K562 (cell line): Measurements from ENCODE around the gene CPTP. TPM values are rescaled to one million over a fixed set of nuclear protein-coding genes. Genes with fewer than 3 reads are reported as not detected.

ENCODE experiments used
- ARID3B ChIP-seq: fragments of 250-450 bp; sonication (Bioruptor Pico); IDR thresholded peaks from 2 replicates; pipeline ENCODE4 v1.4.0; 2020; ENCODE audit warnings: borderline replicate concordance
- ATF3 ChIP-seq, 2 experiments: fragments of 450-650 bp in 1 of 2; sonication (generic) in 1 of 2; formaldehyde crosslinking in 1 of 2; IDR thresholded peaks in 1 of 2; conservative IDR thresholded peaks in 1 of 2; 2 replicates each; pipeline versions ENCODE4 v1.6.1 to v1.8.1; 2016 to 2023; ENCODE audit warnings: mild to moderate bottlenecking in 2 of 2, moderate library complexity in 2 of 2, inconsistent platforms in 1 of 2, missing genetic modification reagents in 1 of 2
- BACH1 ChIP-seq: fragments of 200-800 bp; sonication (Bioruptor generic); IDR thresholded peaks from 2 replicates; pipeline ENCODE4 v1.6.1; 2016; ENCODE audit warnings: missing genetic modification characterization, missing compliant biosample characterization
- HEY1 ChIP-seq: fragments of 250-450 bp; sonication (Bioruptor Pico); IDR thresholded peaks from 2 replicates; pipeline ENCODE4 v1.5.0; 2020; ENCODE audit warnings: mild to moderate bottlenecking, moderate library complexity, borderline replicate concordance
- KDM2B ChIP-seq: fragments of 250-450 bp; sonication (Bioruptor Pico); IDR thresholded peaks from 2 replicates; pipeline ENCODE4 v1.8.0; 2021; ENCODE audit warnings: mild to moderate bottlenecking, moderate library complexity
- KLF13 ChIP-seq: fragments of 450-650 bp; IDR thresholded peaks from 2 replicates; pipeline ENCODE4 v1.6.1; 2016; ENCODE audit warnings: missing genetic modification characterization, low read depth, mild to moderate bottlenecking, missing compliant biosample characterization, moderate library complexity, borderline replicate concordance
- MBD2 ChIP-seq: sonication (generic); IDR thresholded peaks from 2 replicates; pipeline ENCODE4 v1.6.1; 2016; ENCODE audit warnings: low read depth, borderline replicate concordance
- MIER1 ChIP-seq: fragments of 450-650 bp; IDR thresholded peaks from 2 replicates; pipeline ENCODE4 v1.6.1; 2016; ENCODE audit warnings: antibody characterized with exemption, mild to moderate bottlenecking, low read depth
- POLR3A ChIP-seq: IDR thresholded peaks from 2 replicates; pipeline ENCODE4 v1.6.1; 2011; ENCODE audit warnings: borderline replicate concordance, mild to moderate bottlenecking, moderate library complexity; ENCODE audit not compliant: insufficient read length, insufficient read depth; ENCODE audit errors: extremely low read depth
- SETDB1 ChIP-seq: IDR thresholded peaks from one replicate; pipeline ENCODE4 v1.6.1; 2012; ENCODE audit warnings: low read length, control low read depth, inconsistent platforms
- SIN3A ChIP-seq, 2 experiments: fragments of 150-350 bp in 1 of 2; IDR thresholded peaks; 2 replicates each; pipeline ENCODE4 v1.6.1; 2011 to 2016; ENCODE audit warnings: borderline replicate concordance in 2 of 2, low read depth in 2 of 2, low read length in 2 of 2, mild to moderate bottlenecking in 2 of 2, moderate library complexity in 2 of 2; ENCODE audit not compliant: control insufficient read depth in 1 of 2
- STAT6 ChIP-seq: sonication (generic); formaldehyde crosslinking; IDR thresholded peaks from 2 replicates; pipeline ENCODE4 v1.8.1; 2023; ENCODE audit warnings: mild to moderate bottlenecking, missing genetic modification reagents
- THAP7 ChIP-seq: fragments of 250-450 bp; sonication (Bioruptor Pico); IDR thresholded peaks from 2 replicates; pipeline ENCODE4 v1.5.0; 2021
- ZNF12 ChIP-seq: sonication (generic); formaldehyde crosslinking; IDR thresholded peaks from 2 replicates; pipeline ENCODE4 v1.4.0; 2020; ENCODE audit warnings: mild to moderate bottlenecking, missing genetic modification reagents
- ZNF280A ChIP-seq: fragments of 450-650 bp; IDR thresholded peaks from 2 replicates; pipeline ENCODE4 v1.6.1; 2018; ENCODE audit warnings: mild to moderate bottlenecking, low read depth; ENCODE audit not compliant: partially characterized antibody
- ZNF561 ChIP-seq: fragments of 450-650 bp; formaldehyde crosslinking; conservative IDR thresholded peaks from 2 replicates; pipeline ENCODE4 v1.4.0; 2020; ENCODE audit warnings: mild to moderate bottlenecking, moderate library complexity
- polyA plus RNA-seq, 8 experiments: library from polyadenylated mRNA; depleted of rRNA in 4 of 8; stranded (reverse) in 5 of 8; unstranded in 3 of 8; fragments of >200 nt; fragmentation: Nextera tagmentation in 2 of 8; fragmentation: Illumina TruSeq in 1 of 8; extraction: Ambion mirVana in 2 of 8; extraction: Trizol in 1 of 8; gene quantifications; 2 replicates each; pipeline versions ENCODE4 v1.2.1 to v1.2.3, GENCODE V29; 2011 to 2014; ENCODE audit warnings: inconsistent platforms in 1 of 8, missing spikeins in 1 of 8
- total RNA-seq, 7 experiments: library from RNA; depleted of rRNA in 6 of 7; stranded (reverse); fragments of >200 nt in 6 of 7; fragmentation: Illumina TruSeq in 2 of 7; extraction: Trizol in 2 of 7; gene quantifications; 2 replicates each; pipeline versions ENCODE4 v1.2.1 to v1.2.3, GENCODE V29; 2011 to 2021; ENCODE audit warnings: low replicate concordance in 1 of 7

CPTP gene
- total and polyA plus RNA-seq, 9 of the 15 experiments (the other 6 are each of a cell fraction or from before 2014, with no cell fraction given) = 0.11 to 25.8 (median 3.5) TPM

GRCh38 chr1:1374929-1375662 lies 50.5 kb downstream of the CPTP start, which contains the start of gene AURKAIP1 (continued):
- TF ChIP-seq KDM2B (CRISPR knock-in tag) (peak; percentile 98), STAT6 (CRISPR knock-in tag) (peak; percentile 97), SIN3A (IDR thresholded peaks at IDR 0.05; ENCODE audit: borderline replicate concordance in 2 of 2, control insufficient read depth in 1 of 2, low read depth in 2 of 2, low read length in 2 of 2) (peak; percentile 74 to 84; a peak in 3 of 4 replicates), ZNF12 (CRISPR knock-in tag) (peak; percentile 83), ARID3B (CRISPR knock-in tag) (peak; percentile 82; the same call in 1 of the 2 replicates), SETDB1 (no peak), HEY1 (CRISPR knock-in tag) (0 out of 2 replicates have a peak, but pooled peaks have one; percentile 75), THAP7 (CRISPR knock-in tag) (peak; percentile 93), POLR3A (no peak), MIER1 (0 out of 2 replicates have a peak, but pooled peaks have one; percentile 18), ZNF280A (no peak), ZNF561 (no peak), MBD2 (peak; percentile 88), BACH1 (tag) (peak; percentile 43; the same call in 1 of the 2 replicates), ATF3 (IDR thresholded peaks at IDR 0.05) (peak; percentile 55), ATF3 (CRISPR knock-in tag; conservative IDR thresholded peaks at IDR 0.05) (peak; percentile 96), KLF13 (tag) (peak; percentile 94)
